ENCODE measurements around the gene LRRC52. TPM values are rescaled to one million over a fixed set of nuclear protein-coding genes. Genes with fewer than 3 reads are reported as not detected.

Gene LRRC52
- total RNA-seq, 1 donor from 2014 or later: not detected

- H3K27ac Mint-ChIP-seq (ENCODE audit: unreplicated experiment): no peak overlapping the region
- no peaks in the 10 kb centered on the region for H3K9me3 Mint-ChIP-seq (ENCODE audit: low read depth)
- H3K4me3 Mint-ChIP-seq (ENCODE audit: unreplicated experiment): no peak overlapping the region
- no peaks in the 10 kb centered on the region for H3K36me3 Mint-ChIP-seq (ENCODE audit: low read depth)
- peaks cover 16% of the 10 kb centered on the region for H3K27me3 Mint-ChIP-seq (ENCODE audit: low read depth)
- DNase-seq (ENCODE audit: low spot score): no peak
- TF ChIP-seq CTCF (IDR thresholded peaks at IDR 0.05): no peak
- no peaks in the 10 kb centered on the region for H3K4me1 Mint-ChIP-seq (ENCODE audit: low read depth)
Measured at GRCh38 chr1:165497069-165498013, 46.5 kb upstream of the LRRC52 start.

- peaks cover 5% of the 10 kb centered on the region for H3K27me3 Mint-ChIP-seq (ENCODE audit: low read depth)
Measured at GRCh38 chr1:165501330-165501969, 42.4 kb upstream of the LRRC52 start.

DNA sequence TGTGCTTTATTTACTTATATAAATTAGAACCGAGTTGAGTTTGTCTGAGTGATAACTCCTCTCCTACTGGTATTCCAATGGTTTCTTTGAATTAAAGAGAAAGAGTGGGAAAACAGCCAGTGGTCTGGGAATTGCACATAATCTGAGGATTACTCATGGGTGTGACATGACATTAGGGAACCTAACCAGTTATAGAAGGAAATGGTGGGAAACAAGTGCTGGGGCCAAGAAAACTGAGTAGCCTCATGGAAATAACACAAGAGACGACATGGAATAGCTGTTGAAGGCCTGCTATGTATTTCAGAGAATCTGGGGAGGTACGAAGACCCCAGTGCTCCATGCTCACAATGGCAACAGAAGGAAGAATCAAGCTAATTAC is 41.8 kb upstream of the LRRC52 start:
- H3K4me1 Mint-ChIP-seq (ENCODE audit: low read depth): no peaks in the 10 kb centered on the region
- H3K27me3 Mint-ChIP-seq (ENCODE audit: low read depth): peaks cover 7% of the 10 kb centered on the region
- no peak overlapping the region for H3K27ac Mint-ChIP-seq (ENCODE audit: unreplicated experiment)
- H3K36me3 Mint-ChIP-seq (ENCODE audit: low read depth): no peaks in the 10 kb centered on the region
- TF ChIP-seq CTCF (IDR thresholded peaks at IDR 0.05): no peak
- no peak for DNase-seq (ENCODE audit: low spot score)
- H3K4me3 Mint-ChIP-seq (ENCODE audit: unreplicated experiment): no peak overlapping the region
- peaks cover 6% of the 10 kb centered on the region for H3K9me3 Mint-ChIP-seq (ENCODE audit: low read depth)

More at GRCh38 chr1:165501330-165501969, 42.4 kb upstream of the LRRC52 start:
- Mint-ChIP-seq H3K4me3 (ENCODE audit: unreplicated experiment) (no peak overlapping the region), H3K36me3 (ENCODE audit: low read depth) (no peaks in the 10 kb centered on the region), H3K4me1 (ENCODE audit: low read depth) (no peaks in the 10 kb centered on the region), H3K9me3 (ENCODE audit: low read depth) (peaks cover 6% of the 10 kb centered on the region), H3K27ac (ENCODE audit: unreplicated experiment) (no peak overlapping the region)
- DNase-seq (ENCODE audit: low spot score): no peak
- no peak for TF ChIP-seq CTCF (IDR thresholded peaks at IDR 0.05)

DNA sequence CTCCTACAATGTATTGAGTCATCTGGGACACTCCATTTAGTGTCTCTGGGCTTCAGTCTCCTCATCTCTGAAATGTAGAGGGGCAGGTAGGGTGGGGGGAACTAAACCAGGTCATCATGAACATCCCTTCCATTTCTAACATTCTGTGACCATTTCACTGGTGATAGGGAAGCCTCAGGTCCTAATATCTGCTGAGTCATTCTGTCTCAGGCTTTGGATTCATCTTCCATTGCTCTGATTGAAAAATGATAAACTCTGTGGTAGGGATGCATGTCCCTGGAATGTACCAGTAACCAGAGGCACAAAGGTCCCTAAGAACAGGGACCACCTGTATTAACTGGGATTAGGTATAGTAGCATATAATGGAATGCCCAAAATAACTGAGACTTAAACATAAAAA is 36.2 kb upstream of the LRRC52 start:
- H3K9me3 Mint-ChIP-seq (ENCODE audit: low read depth): peaks cover 6% of the 10 kb centered on the region
- H3K27me3 Mint-ChIP-seq (ENCODE audit: low read depth): peaks cover 5% of the 10 kb centered on the region
- no peak overlapping the region for H3K27ac Mint-ChIP-seq (ENCODE audit: unreplicated experiment)
- no peak for DNase-seq (ENCODE audit: low spot score)
- no peaks in the 10 kb centered on the region for H3K36me3 Mint-ChIP-seq (ENCODE audit: low read depth)
- H3K4me3 Mint-ChIP-seq (ENCODE audit: unreplicated experiment): no peak overlapping the region
- no peak for TF ChIP-seq CTCF (IDR thresholded peaks at IDR 0.05)
- no peaks in the 10 kb centered on the region for H3K4me1 Mint-ChIP-seq (ENCODE audit: low read depth)

DNA sequence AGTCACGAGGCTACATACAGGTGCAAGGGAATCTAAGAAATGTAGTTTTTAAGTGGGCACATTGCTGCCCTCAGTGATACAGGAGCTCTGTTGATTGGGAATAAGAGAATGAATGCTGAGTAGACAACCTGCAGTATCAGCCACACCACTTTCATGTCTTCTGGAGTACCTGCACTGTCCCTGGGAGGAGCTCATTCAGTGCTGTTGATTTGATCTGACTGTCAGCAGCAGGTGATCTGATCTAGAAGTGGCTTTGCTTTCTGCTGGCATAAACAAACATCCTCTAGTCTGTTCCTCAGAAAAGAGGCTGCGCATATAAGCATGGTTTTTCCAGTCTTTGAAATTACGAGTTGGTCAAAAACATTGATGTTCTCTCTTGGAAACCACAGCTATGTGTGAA is 35.5 kb upstream of the LRRC52 start:
- no peak overlapping the region for H3K27ac Mint-ChIP-seq (ENCODE audit: unreplicated experiment)
- H3K36me3 Mint-ChIP-seq (ENCODE audit: low read depth): no peaks in the 10 kb centered on the region
- peaks cover 9% of the 10 kb centered on the region for H3K27me3 Mint-ChIP-seq (ENCODE audit: low read depth)
- peaks cover 6% of the 10 kb centered on the region for H3K9me3 Mint-ChIP-seq (ENCODE audit: low read depth)
- no peaks in the 10 kb centered on the region for H3K4me1 Mint-ChIP-seq (ENCODE audit: low read depth)
- no peak for DNase-seq (ENCODE audit: low spot score)
- TF ChIP-seq CTCF (IDR thresholded peaks at IDR 0.05): no peak
- no peak overlapping the region for H3K4me3 Mint-ChIP-seq (ENCODE audit: unreplicated experiment)
